ENCODE data around the gene MCM7.
"Not testable (repeated sequence)": the region's sequence is repeated elsewhere in the genome, so short reads cannot be mapped to it uniquely, and the experiment has no call there.

Gene MCM7

GRCh38 chr7:100101016-100101862 is at the start of gene MCM7, which contains the start of gene AP4M1:
Gene MCM7 (minus strand): TSS chr7:100101397. CDS start chr7:100101294, 103 bp downstream.
Gene AP4M1 (plus strand): TSS chr7:100101643. CDS start chr7:100101715, 72 bp downstream.
- DNase-seq = peak; percentile 98

DNA sequence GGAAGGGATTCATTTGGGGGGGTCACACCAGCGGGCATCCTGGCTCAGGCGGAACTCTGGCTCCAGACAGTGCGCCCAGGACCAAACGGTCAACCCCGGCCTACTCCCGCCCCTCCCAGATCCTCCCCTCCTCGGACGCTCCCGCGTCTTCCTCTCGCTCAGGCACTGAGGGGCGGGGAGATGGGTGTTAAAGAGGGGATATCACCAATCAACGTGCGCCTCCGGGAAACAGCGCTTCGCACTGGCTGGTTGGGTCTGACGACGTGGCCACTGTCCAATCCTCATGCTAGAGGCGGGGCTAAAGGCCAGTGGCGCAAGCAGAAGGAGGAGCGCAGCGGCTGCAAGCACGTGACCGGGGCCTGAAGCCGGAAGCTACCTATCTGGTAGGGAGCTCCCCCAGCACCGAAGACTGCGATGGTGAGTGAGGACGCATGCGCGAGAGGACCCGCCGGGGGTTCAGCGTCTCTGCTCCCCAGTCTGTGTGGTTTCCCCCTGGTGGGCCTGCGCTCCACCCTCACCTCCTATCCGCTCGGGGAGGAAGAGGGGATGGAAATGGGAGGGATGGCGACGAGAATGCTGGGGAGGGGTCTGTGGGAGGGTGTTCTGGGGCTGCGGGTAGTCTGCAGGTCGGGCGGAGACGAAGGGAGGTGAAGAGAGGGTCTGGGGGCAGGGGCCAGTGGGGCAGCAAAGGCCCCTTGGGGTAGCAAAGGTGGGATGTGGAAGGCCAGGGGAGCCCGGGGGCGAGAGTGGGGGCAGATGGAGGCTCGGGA is 47.5 kb upstream of the MCM7 start, which contains the start of gene LAMTOR4:
TSS of gene LAMTOR4 (plus strand) at position 360 of the 770 bp plus-strand sequence. CDS start at position 415, 55 bp downstream.
- DNase-seq = peak; percentile 98

DNA sequence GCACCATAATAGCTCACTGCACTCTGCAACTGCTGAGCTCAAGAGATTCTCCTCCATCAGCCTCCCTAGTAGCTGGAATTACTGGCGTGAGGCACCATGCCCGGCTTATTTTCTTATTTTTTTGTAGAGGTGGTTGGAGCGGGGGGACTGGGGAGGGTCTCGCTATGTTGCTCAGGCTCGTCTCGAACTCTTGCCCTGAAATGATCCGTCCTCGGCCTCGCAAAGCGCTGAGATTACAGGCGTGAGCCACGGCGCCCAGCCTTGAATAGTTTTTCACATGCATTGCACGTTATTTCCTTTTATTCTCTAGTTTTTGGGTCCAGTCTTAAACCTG is 47.0 kb upstream of the MCM7 start:
- no peak for DNase-seq

- DNase-seq = no peak
Observed at GRCh38 chr7:100147278-100147677, 46.1 kb upstream of the MCM7 start.

DNA sequence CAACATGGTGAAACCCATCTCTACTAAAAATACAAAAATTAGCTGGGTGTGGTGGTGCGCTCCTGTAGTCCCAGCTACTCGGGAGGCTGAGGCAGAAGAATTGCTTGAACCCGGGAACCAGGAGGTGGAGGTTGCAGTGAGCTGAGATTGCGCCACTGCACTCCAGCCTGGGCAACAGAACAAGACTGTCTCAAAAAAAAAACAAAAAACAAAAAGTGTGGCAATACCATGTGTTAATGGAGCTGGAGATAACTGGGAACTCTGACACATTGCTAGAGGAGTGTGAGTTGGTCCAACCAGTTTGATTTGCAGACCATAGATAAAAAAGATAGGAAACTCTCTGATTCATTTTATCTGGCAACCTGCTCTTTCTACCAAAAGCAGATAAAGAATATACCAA is 45.2 kb upstream of the MCM7 start:
- not testable (repeated sequence) for DNase-seq

GRCh38 chr7:100142461-100142860 is 41.3 kb upstream of the MCM7 start:
- no peak for DNase-seq

DNA sequence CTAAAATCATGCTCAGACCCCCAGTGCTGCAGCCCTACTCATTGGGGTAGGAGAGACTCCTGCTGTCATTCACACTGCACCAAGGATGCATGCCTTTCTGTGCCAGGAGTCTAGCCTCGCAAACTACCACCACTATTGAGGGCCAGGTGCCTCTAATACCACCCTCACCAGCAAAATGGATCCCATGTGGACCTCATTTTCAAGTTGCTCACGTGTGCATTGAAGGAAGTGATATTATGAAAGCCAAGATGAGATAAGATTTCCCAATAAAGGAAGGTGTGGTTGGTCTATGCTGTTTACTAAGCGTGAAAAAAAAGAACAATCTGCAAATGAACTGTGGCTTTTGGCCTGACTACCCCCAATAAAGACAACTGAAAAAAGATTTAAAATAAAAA is 40.4 kb upstream of the MCM7 start:
- DNase-seq = no peak

- DNase-seq = no peak
Observed at GRCh38 chr7:100137851-100138760, 36.9 kb upstream of the MCM7 start.

DNA sequence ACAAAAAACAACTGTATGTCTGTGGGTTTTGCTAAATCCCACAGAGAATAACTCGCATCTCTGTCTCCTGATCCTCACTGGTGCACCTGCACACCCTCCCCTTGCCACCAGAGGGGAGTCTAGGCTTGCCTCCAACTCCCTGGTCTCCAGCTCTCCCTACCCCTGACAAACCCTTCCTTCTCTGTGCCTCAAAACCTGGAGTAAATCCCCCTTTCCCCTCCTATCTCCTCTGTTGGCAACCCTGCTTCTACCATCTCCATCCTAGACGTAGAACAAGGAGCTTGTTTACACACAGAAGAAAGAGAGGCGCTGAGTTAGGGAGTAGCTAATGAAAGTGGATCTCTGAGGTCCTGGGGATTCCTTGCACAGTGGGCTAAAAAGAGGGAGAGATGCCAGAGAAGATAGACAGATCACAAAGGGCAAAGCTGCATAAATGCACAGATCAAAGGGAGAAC is 31.5 kb upstream of the MCM7 start:
- peak; percentile 65 for DNase-seq

- DNase-seq = no peak
Observed at GRCh38 chr7:100132126-100132525, 30.9 kb upstream of the MCM7 start.

DNA sequence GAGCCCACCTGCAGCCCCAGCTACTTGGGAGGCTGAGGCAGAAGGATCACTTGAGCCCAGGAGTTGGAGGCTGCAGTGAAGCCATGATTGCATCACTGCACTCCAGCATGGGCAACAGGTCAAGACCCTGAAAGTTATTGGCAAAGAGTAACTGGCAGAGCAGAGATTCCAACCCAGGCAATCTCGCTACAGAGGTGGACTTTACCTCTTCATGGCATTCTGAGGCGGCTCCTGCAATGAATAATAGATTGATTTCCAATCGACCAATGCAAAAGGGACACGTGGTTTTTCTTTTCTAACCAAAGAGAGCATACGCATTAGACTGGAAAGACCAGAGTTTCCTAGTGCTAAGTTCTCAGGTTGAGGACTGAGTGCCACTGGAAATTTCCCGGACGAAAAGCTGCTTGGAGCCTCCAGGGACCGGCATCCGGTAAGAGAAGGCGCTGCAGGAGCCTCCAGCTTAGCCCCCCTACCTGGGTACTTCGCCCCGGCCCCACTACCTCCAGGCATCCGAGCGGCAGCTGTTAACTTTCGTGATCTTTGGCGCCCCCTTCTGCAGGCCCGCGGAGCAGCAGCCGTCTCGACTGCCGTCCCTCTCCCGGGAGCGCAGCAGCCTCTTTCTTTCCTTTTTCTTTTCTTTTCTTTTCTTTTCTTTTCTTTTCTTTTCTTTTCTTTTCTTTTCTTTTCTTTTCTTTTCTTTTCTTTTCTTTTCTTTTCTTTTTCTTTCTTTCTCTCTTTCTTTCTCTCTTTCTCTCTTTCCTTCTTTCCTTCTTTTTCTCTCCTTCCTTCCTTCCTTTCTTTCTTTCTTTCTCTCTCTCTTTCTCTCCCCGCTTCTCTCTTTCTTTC is 29.6 kb upstream of the MCM7 start:
- peak; percentile 86 for DNase-seq

DNA sequence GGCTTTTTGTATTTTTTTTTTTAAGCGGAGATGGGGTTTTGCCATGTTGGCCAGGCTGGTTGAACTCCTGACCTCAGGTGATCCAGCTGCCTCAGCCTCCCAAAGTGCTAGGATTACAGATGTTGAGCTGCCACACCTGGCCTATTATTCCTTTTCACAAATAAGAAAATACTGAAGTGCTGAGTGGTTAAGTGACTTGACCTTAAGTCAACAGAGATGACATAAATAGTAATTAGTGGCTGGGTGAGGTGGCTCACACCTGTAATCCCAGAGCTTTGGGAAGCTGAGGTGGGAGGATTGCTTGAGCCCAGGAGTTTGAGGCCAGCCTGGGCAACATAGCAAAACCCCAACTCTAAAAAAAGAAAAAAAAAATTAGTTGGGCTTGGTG is 29.0 kb upstream of the MCM7 start:
- DNase-seq = not testable (repeated sequence)

DNA sequence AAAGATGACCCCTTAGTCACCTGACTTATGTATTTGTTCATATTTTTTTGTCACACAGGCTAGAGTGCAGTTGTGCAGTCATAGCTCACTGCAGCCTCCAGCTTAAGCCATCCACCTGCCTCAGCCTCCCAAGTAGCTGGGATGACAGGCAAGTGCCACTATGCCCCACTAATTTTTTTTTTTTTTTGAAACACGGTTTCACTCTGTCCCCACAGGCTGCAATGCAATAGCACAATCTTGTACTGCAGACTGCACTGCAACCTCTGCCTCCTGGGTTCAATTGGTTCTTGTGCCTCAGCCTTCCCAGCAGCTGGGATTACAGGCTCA is 27.4 kb upstream of the MCM7 start:
- no peak for DNase-seq

DNA sequence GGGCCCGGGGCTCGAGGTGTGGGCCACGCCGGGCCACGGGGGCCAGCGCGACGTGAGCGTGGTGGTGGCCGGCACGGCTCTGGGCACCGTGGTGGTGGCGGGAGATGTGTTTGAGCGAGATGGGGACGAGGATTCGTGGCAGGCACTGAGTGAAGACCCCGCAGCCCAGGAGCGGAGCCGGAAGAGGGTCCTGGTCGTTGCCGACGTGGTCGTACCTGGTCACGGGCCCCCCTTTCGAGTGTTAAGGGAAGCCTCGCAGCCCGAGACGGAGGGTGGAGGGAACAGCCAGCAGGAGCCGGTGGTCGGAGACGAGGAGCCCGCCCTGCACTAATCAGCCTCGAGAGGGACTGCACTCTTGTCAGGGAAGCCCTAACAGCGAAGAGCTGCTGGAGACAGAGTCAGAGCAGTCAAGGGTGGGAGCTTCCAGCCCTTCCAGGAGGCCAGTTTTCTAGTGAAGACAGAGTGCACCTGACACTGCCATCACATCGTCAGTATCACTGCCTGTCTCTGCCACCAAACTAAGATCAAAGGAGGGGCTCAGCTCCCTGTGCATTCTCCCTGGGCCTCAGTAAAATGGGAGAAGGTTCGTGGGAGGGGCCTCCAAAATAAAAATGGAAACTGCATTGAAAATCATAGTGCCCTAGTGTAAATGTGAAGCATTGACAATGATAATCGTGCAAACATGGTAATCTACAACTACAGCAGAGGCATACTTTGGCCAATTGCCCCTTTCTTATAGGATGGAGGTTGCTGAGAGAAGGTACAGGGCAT is 26.9 kb upstream of the MCM7 start:
- DNase-seq = peak; percentile 20

GRCh38 chr7:100126931-100127865 is 26.0 kb upstream of the MCM7 start, which contains the start of gene MBLAC1:
Gene MBLAC1 (plus strand): TSS chr7:100126967. CDS start chr7:100127396, 429 bp downstream.
- peak; percentile 91 for DNase-seq

DNA sequence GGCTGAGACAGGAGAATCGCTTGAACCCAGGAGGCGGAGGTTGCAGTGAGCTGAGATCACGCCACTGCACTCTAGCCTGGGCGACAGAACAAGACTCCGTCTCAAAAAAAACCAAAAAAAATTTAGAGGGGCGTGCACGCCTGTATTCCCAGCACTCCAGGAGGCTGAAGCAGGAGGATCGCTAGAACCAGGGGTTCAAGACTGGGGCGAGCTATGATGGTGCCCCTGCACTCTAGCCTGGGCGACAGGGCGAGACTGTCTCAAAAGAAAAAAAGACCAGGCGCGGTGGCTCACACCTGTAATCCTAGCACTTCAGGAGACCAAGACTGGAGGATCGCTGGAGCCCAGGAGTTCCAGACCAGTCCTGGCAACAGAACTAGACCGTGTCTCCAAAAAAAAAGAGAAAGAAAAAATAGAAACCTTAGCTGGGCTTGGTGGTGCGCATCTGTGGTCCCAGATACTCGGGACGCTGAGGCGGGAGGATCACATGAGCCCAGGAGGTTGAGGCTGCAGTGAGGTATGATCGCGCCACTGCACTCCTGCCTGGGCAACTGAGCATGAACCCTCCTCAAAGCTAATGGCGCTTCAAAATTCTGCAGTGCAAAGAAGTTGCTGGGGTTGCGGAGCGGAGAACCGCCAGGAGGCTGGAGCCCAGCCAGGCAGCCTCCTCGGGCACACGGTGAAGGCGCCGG is 25.2 kb upstream of the MCM7 start:
- no peak for DNase-seq

GRCh38 chr7:100124301-100125230 is 23.4 kb upstream of the MCM7 start:
- DNase-seq = no peak

DNA sequence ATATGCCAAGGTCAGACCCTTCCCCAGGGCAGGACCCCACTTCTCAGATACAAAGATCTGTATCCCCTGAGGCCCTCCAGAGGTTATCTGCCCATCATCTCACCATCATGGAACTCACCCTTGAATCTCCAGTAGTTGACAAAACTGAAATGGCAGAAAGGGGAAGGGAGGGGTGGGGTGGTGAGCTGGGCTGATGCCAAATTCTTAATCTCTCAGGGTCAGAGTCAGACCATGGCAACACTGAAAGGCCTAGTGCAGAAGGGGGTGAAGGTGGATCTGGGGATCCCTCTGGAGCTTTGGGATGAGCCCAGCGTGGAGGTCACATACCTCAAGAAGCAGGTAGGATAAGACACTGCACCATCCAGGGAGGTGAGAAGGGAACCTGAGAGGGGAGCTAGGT is 21.4 kb upstream of the MCM7 start:
- no peak for DNase-seq
